Right lobe of liver (tissue), 4 donors: ENCODE data around the gene PPARA.

Source experiments
- POLR2A ChIP-seq: fragments of 450-650 bp; IDR thresholded peaks from one replicate; pipeline ENCODE4 v1.6.1; 2017; ENCODE audit warnings: antibody characterized with exemption, mild to moderate bottlenecking
- TF ChIP-seq, protein P1 (sequence below), 4 donors: fragments of 200-600 bp in 3 of 4; fragments of 450-650 bp in 1 of 4; IDR thresholded peaks; one replicate each; pipeline versions ENCODE4 v1.5.1 to v1.8.0; 2016 to 2022; ENCODE audit warnings: antibody characterized with exemption in 4 of 4, mild to moderate bottlenecking in 2 of 4
- donor health status: DM: no; HTN: no; CAD: no.
- donor health status: DM: no; HTN: no; CAD: no.
- donor health status: DM: no; HTN: yes; CAD: no.

DNA sequence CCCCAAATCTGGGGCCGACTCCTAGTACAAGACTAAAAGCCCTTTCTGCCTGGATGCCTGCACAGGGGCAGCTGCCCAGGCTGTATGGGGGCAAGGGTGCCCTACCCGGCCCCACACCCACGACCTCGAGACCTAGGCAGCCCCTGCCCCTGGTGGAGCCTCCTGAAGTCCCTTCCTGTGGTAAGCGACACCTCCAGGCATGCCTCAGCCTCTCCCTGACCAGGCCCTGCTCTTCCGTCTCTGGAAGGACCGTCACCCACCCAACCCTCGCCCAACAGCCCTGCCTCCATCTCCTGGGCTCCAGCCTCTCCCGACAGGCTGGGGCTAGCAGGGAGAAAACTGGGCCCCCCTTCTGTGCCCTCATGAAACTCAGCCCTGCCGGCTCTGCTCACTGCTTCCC lies 22.8 kb upstream of the PPARA start:
- TF ChIP-seq POLR2A = no peak
- TF ChIP-seq, protein P1, sequence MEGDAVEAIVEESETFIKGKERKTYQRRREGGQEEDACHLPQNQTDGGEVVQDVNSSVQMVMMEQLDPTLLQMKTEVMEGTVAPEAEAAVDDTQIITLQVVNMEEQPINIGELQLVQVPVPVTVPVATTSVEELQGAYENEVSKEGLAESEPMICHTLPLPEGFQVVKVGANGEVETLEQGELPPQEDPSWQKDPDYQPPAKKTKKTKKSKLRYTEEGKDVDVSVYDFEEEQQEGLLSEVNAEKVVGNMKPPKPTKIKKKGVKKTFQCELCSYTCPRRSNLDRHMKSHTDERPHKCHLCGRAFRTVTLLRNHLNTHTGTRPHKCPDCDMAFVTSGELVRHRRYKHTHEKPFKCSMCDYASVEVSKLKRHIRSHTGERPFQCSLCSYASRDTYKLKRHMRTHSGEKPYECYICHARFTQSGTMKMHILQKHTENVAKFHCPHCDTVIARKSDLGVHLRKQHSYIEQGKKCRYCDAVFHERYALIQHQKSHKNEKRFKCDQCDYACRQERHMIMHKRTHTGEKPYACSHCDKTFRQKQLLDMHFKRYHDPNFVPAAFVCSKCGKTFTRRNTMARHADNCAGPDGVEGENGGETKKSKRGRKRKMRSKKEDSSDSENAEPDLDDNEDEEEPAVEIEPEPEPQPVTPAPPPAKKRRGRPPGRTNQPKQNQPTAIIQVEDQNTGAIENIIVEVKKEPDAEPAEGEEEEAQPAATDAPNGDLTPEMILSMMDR (IDR thresholded peaks at IDR 0.05) = no peak
